Stomach (tissue), 9 donors: ENCODE results near the gene RABL6. TPM values are rescaled to one million over a fixed set of nuclear protein-coding genes. Genes with fewer than 3 reads are reported as not detected.
A peak's percentile ranks its signal among the peaks of the same experiment; 100 is the strongest.
"Not testable (repeated sequence)": the region's sequence is repeated elsewhere in the genome, so short reads cannot be mapped to it uniquely, and the experiment has no call there.

Source experiments
- DNase-seq, 2 donors: peaks; one replicate each; pipeline versions ENCODE4 v3.0.0 to v3.0.0-alpha.2; 2013 to 2019
- H3K27ac ChIP-seq, 5 donors: fragments of 200-600 bp in 4 of 5; sonication (generic) in 4 of 5; one replicate each; pipeline ENCODE4 v1.5.1; 2013 to 2019; ENCODE audit warnings: mild to moderate bottlenecking in 1 of 5, moderate library complexity in 1 of 5
- H3K27me3 ChIP-seq, 3 donors: fragments of 200-600 bp; sonication (generic); one replicate each; pipeline ENCODE4 v1.5.1; 2017 to 2019; ENCODE audit warnings: mixed run types in 1 of 3
- H3K36me3 ChIP-seq, 4 donors: fragments of 200-600 bp; sonication (generic); 1 replicate in 3 of 4; 2 replicates in 1 of 4; pipeline ENCODE4 v1.5.1; 2016 to 2019
- H3K4me1 ChIP-seq, 4 donors: fragments of 200-600 bp; sonication (generic); one replicate each; pipeline ENCODE4 v1.5.1; 2016 to 2019
- H3K4me3 ChIP-seq, 4 donors: fragments of 200-600 bp; sonication (generic) in 3 of 4; one replicate each; pipeline ENCODE4 v1.5.1; 2016 to 2019; ENCODE audit warnings: mild to moderate bottlenecking in 1 of 4
- H3K9me3 ChIP-seq, 4 donors: fragments of 200-600 bp; sonication (generic); one replicate each; pipeline ENCODE4 v1.5.1; 2016 to 2019
- CTCF ChIP-seq, 7 experiments: fragments of 450-650 bp in 4 of 7; fragments of 200-600 bp in 3 of 7; sonication (generic) in 3 of 7; IDR thresholded peaks; one replicate each; pipeline ENCODE4 v1.5.1; 2016 to 2019; ENCODE audit warnings: antibody characterized with exemption in 7 of 7, control low read depth in 2 of 7, mild to moderate bottlenecking in 1 of 7
- EP300 ChIP-seq: sonication (generic); formaldehyde crosslinking; IDR thresholded peaks from one replicate; pipeline ENCODE4 v1.6.1; 2017; ENCODE audit warnings: antibody characterized with exemption
- POLR2A ChIP-seq, 4 donors: fragments of 450-650 bp; IDR thresholded peaks; one replicate each; pipeline ENCODE4 v1.6.1; 2016; ENCODE audit warnings: antibody characterized with exemption in 4 of 4, control low read depth in 2 of 4, mild to moderate bottlenecking in 1 of 4, moderate library complexity in 1 of 4
- POLR2AphosphoS5 ChIP-seq, 3 donors: sonication (generic); formaldehyde crosslinking; IDR thresholded peaks; one replicate each; pipeline ENCODE4 v1.6.1; 2016; ENCODE audit warnings: antibody characterized with exemption in 3 of 3
- WGBS, 5 donors: extraction: QIAGEN DNeasy Blood & Tissue Kit in 3 of 5; methylation state at CpG; one replicate each; pipeline versions ENCODE4 v1.1.5 to v1.1.7; 2013 to 2018; 5-methylcytosine and 5-hydroxymethylcytosine counted together
- intact Hi-C: fragments of 100-400 bp; cut with DNase I; formaldehyde crosslinking; loops from one replicate; pipeline ENCODE4 v1.15.1; 2023; ENCODE audit warnings: low total_unique reads
- polyA plus RNA-seq, 3 donors: library from polyadenylated mRNA; stranded (reverse); fragments of 200-250 nt; gene quantifications; one replicate each; pipeline ENCODE4 v1.2.3, GENCODE V29; 2013
- total RNA-seq, 5 donors: library from RNA; depleted of rRNA; stranded (reverse); fragments of >200 nt; gene quantifications; one replicate each; pipeline versions ENCODE4 v1.1.0 to v1.2.3, GENCODE V29; 2014 to 2016
- donor health status: healthy with polysubstance abuse.
- donor health status: Bipolar disorder and iron deficiency.
- donor health status: healthy.

The RABL6 gene
- total and polyA plus RNA-seq, 8 donors = 47.4 to 615 (median 62.9) TPM

DNA sequence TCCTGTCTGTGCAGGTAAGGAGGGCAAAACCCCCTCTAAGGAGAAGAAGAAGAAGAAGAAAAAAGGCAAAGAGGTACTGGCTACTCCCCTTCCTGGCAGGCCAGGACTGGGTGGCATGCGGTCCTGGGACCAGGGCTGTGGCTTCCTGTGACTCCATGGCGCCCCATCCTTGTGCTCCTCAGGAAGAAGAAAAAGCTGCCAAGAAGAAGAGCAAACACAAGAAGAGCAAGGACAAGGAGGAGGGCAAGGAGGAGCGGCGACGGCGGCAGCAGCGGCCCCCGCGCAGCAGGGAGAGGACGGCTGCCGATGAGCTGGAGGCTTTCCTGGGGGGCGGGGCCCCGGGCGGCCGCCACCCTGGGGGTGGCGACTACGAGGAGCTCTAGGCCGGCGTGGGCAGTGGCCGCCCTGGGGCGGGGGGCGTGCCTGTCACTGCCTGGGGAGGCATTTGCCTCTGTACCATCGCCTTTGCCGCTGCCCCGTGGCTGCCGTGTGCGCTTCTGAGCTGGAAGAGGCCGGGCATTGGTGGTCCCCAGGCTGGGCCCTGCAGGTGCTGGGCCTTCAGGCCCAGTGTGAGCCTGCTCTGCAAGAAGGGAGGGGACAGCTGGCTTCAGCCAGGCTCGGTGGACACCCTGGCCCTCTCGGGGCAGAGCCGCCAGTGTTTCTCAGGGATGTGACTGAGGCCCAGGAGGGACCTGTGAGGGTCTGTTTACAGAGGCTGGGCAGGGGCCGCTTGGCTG, 32.6 kb downstream of the RABL6 start:
- H3K4me1 ChIP-seq = peaks cover 37 to 53% (median 50%) of the 10 kb centered on the region in 4 donors
- WGBS, 5 donors = 58 to 67% (median 62%) methylated on average over 26 to 32 of the region's 32 CpGs
- peaks cover 12 to 55% (median 53%) of the 10 kb centered on the region in 4 donors for H3K36me3 ChIP-seq
- H3K27ac ChIP-seq = peak overlapping the region; percentile 46 to 70 (median 58)
- DNase-seq = no peak
- H3K4me3 ChIP-seq = no peak overlapping the region
- TF ChIP-seq POLR2AphosphoS5 (IDR thresholded peaks at IDR 0.05) (no peak), POLR2A (IDR thresholded peaks at IDR 0.05) (no peak), CTCF (IDR thresholded peaks at IDR 0.05) (no peak), EP300 (no peak)
- H3K27me3 ChIP-seq = peaks cover 5 to 28% (median 19%) of the 10 kb centered on the region in 3 donors
- intact Hi-C loops = no loop called here
- H3K9me3 ChIP-seq = no peaks in the 10 kb centered on the region

- WGBS, 5 donors = 42 to 57% (median 52%) methylated on average over 17 to 28 of the region's 28 CpGs
- peaks cover 40 to 59% (median 58%) of the 10 kb centered on the region in 4 donors for H3K4me1 ChIP-seq
Observed at GRCh38 chr9:136840877-136841645, 33.3 kb downstream of the RABL6 start.

GRCh38 chr9:136841646-136842379, 34.1 kb downstream of the RABL6 start:
- peaks cover 12 to 43% (median 34%) of the 10 kb centered on the region in 3 donors for H3K27me3 ChIP-seq
- H3K9me3 ChIP-seq, intact Hi-C loops, DNase-seq: not testable (repeated sequence)
- peaks cover 12 to 40% (median 38%) of the 10 kb centered on the region in 4 donors for H3K36me3 ChIP-seq
- peaks cover 47 to 66% (median 64%) of the 10 kb centered on the region in 4 donors for H3K4me1 ChIP-seq
- peak overlapping the region; percentile 42 to 55 (median 46) for H3K4me3 ChIP-seq
- peak overlapping the region; percentile 46 to 70 (median 58) for H3K27ac ChIP-seq
- WGBS, 5 donors = 36 to 53% (median 41%) methylated on average over 8 to 16 of the region's 16 CpGs

More at GRCh38 chr9:136840877-136841645, 33.3 kb downstream of the RABL6 start:
- TF ChIP-seq POLR2AphosphoS5 (IDR thresholded peaks at IDR 0.05) (peak in 1 of 3 donors; percentile 27), EP300 (no peak), CTCF (IDR thresholded peaks at IDR 0.05) (no peak)
- H3K27me3 ChIP-seq = peaks cover 12 to 36% (median 27%) of the 10 kb centered on the region in 3 donors
- peaks cover 12 to 48% (median 45%) of the 10 kb centered on the region in 4 donors for H3K36me3 ChIP-seq
- H3K4me3 ChIP-seq = no peak overlapping the region
- peak overlapping the region; percentile 46 to 70 (median 58) for H3K27ac ChIP-seq
- intact Hi-C loops = no loop called here
- H3K9me3 ChIP-seq = no peaks in the 10 kb centered on the region
- peak; percentile 86 to 91 for DNase-seq

DNA sequence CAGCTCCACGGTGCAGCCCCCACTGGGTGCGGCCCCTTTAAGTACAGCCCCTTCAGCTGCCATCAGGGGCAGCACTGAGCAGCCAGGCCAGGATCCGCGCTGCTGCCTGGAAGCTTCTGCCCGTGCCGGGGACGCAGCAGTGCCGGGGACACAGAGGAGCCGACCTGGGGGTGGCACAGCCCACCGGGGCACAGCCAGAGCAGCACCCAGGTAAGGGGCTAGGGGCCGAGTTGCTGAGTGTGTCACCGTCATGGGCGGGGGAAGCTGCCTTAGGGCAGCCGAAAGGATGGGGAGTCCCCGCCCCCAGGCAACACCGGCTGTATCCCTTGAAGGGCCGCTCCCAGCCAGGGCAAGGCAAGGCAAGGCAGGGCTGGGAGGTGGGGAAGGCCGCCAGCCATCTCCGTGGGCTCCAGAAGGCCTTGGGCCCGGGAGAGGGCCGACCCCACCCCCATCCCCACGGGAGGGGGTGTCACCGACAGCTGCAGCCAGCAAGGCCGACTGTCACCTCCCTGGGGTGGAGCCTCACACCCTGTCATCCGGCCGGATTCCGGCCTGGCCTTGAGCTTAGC, 34.7 kb downstream of the RABL6 start, which contains the start of gene AJM1:
AJM1 (plus strand) TSS at position 99 of the 569 bp plus-strand sequence. CDS start 1,937 bp downstream, outside the sequence.
- Histone ChIP-seq H3K27ac (peak within 1 kb of the TSS; percentile 46 to 70 (median 58)), H3K4me3 (peak within 1 kb of the TSS; percentile 42 to 55 (median 46)), H3K4me1 (peaks cover 54 to 72% (median 70%) of the 10 kb centered on the region in 4 donors), H3K27me3 (peaks cover 12 to 50% (median 41%) of the 10 kb centered on the region in 3 donors), H3K36me3 (peaks cover 12 to 34% (median 31%) of the 10 kb centered on the region in 4 donors)
- TF ChIP-seq CTCF (IDR thresholded peaks at IDR 0.05) (peak in 5 of 7 experiments; percentile 62 to 89 (median 84)), POLR2AphosphoS5 (IDR thresholded peaks at IDR 0.05) (peak in 1 of 3 donors; percentile 59)
- WGBS, 5 donors = 0 to 3% (median 2%) methylated on average over 10 to 27 of the region's 27 CpGs
- peak; percentile 78 to 93 for DNase-seq
- intact Hi-C loops, H3K9me3 ChIP-seq: not testable (repeated sequence)

DNA sequence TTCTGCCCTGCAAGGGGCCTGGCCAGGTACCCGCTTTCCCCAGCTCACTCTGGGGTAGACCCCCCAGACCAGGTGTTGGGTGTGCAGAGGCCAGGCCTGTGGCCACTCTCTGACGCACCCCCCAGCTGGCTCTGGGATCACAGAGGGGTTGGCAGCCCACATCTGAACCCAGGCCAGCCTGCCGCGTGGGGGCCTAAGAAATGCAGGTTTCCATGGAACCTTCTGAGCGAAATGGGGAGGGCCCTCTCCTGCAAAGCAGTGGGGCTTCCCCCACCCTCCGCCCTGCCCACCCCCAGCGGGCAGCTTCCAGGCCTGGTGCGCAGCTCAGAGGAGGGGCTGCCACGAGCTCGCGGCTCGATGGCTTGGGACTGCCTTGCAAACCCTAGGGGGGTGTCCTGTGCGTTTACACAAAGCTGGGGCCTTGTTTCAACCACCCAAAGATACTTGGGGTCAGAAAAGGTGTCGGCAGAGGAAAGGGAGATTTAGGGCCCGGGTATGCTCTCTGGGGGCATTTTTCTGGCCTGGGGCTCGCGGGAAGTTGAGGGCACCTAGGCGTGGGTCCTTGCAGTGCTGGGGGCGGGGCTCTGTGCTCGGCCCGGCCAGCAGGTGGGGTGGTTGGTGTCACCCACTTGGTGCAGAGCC, 35.5 kb downstream of the RABL6 start:
- H3K36me3 ChIP-seq = peaks cover 12 to 26% (median 23%) of the 10 kb centered on the region in 4 donors
- H3K9me3 ChIP-seq, intact Hi-C loops, DNase-seq: not testable (repeated sequence)
- WGBS, 5 donors = 12 to 14% (median 13%) methylated on average over 11 to 21 of the region's 21 CpGs
- peak overlapping the region in 2 of 4 donors; percentile 49 to 55 for H3K4me3 ChIP-seq
- peaks cover 12 to 58% (median 41%) of the 10 kb centered on the region in 3 donors for H3K27me3 ChIP-seq
- peak overlapping the region in 2 of 5 donors; percentile 8 to 31 for H3K27ac ChIP-seq
- H3K4me1 ChIP-seq = peaks cover 61 to 81% (median 78%) of the 10 kb centered on the region in 4 donors
